Astrocyte of the spinal cord (primary cell): ENCODE results near the gene UBE3B.

ENCODE experiments used
- DNase-seq: peaks from one replicate; pipeline ENCODE4 v3.0.0; 2011; ENCODE audit warnings: low read depth, low spot score
- H3K4me3 ChIP-seq: 2 replicates; pipeline ENCODE4 v1.5.1; 2011; ENCODE audit warnings: low read depth, mild to moderate bottlenecking, low read length, moderate library complexity
- in situ Hi-C: cut with HindIII; loops from 2 replicates; pipeline ENCODE4 v1.10.0; 2017; ENCODE audit warnings: low sequenced_read_pairs
- TF ChIP-seq, protein P1 (sequence below): IDR thresholded peaks from 2 replicates; pipeline ENCODE4 v1.5.1; 2012; ENCODE audit warnings: low read depth, mild to moderate bottlenecking, low read length, inconsistent platforms

The UBE3B gene

GRCh38 chr12:109567296-109567695 lies 89.9 kb downstream of the UBE3B start:
- DNase-seq = no peak
- TF ChIP-seq, protein P1, sequence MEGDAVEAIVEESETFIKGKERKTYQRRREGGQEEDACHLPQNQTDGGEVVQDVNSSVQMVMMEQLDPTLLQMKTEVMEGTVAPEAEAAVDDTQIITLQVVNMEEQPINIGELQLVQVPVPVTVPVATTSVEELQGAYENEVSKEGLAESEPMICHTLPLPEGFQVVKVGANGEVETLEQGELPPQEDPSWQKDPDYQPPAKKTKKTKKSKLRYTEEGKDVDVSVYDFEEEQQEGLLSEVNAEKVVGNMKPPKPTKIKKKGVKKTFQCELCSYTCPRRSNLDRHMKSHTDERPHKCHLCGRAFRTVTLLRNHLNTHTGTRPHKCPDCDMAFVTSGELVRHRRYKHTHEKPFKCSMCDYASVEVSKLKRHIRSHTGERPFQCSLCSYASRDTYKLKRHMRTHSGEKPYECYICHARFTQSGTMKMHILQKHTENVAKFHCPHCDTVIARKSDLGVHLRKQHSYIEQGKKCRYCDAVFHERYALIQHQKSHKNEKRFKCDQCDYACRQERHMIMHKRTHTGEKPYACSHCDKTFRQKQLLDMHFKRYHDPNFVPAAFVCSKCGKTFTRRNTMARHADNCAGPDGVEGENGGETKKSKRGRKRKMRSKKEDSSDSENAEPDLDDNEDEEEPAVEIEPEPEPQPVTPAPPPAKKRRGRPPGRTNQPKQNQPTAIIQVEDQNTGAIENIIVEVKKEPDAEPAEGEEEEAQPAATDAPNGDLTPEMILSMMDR = no peak
- no peak overlapping the region for H3K4me3 ChIP-seq
- in situ Hi-C loops = no loop called here

GRCh38 chr12:109567967-109568366 lies 90.5 kb downstream of the UBE3B start:
- no peak overlapping the region for H3K4me3 ChIP-seq
- in situ Hi-C loops = no loop called here
- DNase-seq = no peak
- TF ChIP-seq, protein P1 = no peak

GRCh38 chr12:109568486-109568885 lies 91.1 kb downstream of the UBE3B start:
- TF ChIP-seq, protein P1 = no peak
- no peak overlapping the region for H3K4me3 ChIP-seq
- in situ Hi-C loops = no loop called here
- DNase-seq = no peak

- no peak for DNase-seq
- in situ Hi-C loops = no loop called here
- no peak overlapping the region for H3K4me3 ChIP-seq
- TF ChIP-seq, protein P1 = no peak
Measured at GRCh38 chr12:109571773-109572505, 94.5 kb downstream of the UBE3B start.

DNA sequence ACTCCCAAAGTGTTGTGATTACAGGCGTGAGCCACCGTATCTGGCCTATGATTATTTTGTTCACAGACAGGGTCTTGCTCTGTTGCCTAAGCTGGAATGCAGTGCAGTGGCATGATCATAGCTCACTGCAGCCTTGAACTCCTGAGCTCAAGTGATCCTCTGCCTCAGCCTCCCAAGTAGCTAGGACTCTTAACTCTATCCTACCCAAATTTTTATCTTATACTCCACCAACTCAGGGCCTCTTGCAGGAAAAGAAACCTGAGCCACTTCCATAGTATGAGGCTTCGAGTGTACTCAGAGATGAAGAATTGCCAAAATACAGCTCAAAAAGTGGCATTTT lies 95.0 kb downstream of the UBE3B start:
- peak overlapping the region; percentile 89 for H3K4me3 ChIP-seq
- in situ Hi-C loops = no loop called here
- TF ChIP-seq, protein P1 = no peak
- DNase-seq = peak; percentile 6

DNA sequence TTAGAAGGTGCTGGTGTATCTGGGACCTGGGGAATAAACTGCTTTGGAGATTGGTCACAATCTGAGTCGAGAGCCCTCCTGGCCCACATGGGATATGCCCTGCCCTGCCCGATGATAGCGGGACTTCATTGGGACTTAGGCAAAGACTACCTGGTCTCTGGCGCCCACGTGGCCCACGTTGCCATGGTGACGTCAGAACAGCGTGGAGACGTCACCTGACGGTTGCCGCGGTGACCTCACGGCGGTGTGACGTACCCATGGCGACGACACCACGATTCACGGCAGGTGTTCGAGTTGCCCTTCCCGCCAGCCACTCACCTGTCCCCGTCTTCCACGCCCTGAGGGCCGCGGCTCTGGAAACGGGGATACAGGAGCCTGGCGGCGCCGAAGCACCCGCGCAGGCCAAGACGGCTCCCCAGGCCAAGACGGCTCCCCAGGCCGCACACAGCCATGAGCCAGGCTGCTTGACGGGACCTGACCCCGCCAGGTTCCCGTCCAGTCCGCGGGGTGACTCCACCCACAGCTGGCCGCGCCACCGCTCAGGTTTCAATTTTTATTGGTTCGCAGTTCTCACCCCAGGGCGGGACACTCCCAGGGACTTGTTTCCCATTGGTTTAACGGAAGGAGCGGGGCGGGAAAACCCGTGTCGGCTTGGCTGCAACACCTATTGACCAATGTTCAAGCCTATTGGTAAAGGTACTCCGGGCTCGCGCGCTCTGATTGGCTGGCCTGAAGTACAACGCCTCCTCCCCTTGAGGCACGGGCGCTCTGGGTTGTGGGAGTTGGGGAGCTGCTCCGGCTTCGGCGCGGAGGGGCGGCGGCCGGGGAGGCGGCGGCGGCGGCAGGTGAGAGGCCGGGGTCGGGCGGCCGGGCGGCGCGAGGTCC lies 95.8 kb downstream of the UBE3B start, which contains the start of the genes MMAB and MVK:
MMAB (minus strand) TSS at position 476 of the 885 bp plus-strand sequence; CDS start at position 452, 24 bp downstream.
MVK (plus strand) TSS at position 766 of the 885 bp plus-strand sequence. CDS start 1,029 bp downstream, outside the sequence.
- peak; percentile 100 for DNase-seq
- TF ChIP-seq, protein P1 = no peak
- in situ Hi-C loops = no loop called here
- H3K4me3 ChIP-seq = peak within 1 kb of the TSS; percentile 89
